Fibroblast of skin of right biceps (primary cell): ENCODE data around the gene S100A8.
"Not testable (repeated sequence)": the region's sequence is repeated elsewhere in the genome, so short reads cannot be mapped to it uniquely, and the experiment has no call there.

Source experiments
- DNase-seq: peaks from one replicate; pipeline ENCODE4 v3.0.0-alpha.2; 2013

Gene S100A8

GRCh38 chr1:153360592-153361479 lies 30.0 kb downstream of the S100A8 start:
- no peak for DNase-seq

- DNase-seq, result no peak
Observed at GRCh38 chr1:153360190-153360589, 30.7 kb downstream of the S100A8 start.

- no peak for DNase-seq
Observed at GRCh38 chr1:153359241-153359640, 31.6 kb downstream of the S100A8 start.

- DNase-seq, result no peak
Observed at GRCh38 chr1:153358691-153358975, 32.2 kb downstream of the S100A8 start.

GRCh38 chr1:153357853-153358690 lies 32.8 kb downstream of the S100A8 start, which contains the start of gene S100A9:
Gene S100A9 (plus strand): TSS chr1:153357854. CDS start chr1:153358284, 430 bp downstream.
- no peak for DNase-seq

- DNase-seq, result no peak
Observed at GRCh38 chr1:153357076-153357852, 33.6 kb downstream of the S100A8 start.

- no peak for DNase-seq
Observed at GRCh38 chr1:153356392-153357075, 34.3 kb downstream of the S100A8 start.

- peak; percentile 38 for DNase-seq
Observed at GRCh38 chr1:153355445-153356071, 35.3 kb downstream of the S100A8 start.

- no peak for DNase-seq
Observed at GRCh38 chr1:153354515-153355193, 36.2 kb downstream of the S100A8 start.

GRCh38 chr1:153353226-153353947 lies 37.5 kb downstream of the S100A8 start:
- DNase-seq, result peak; percentile 7

GRCh38 chr1:153352523-153352922 lies 38.4 kb downstream of the S100A8 start:
- DNase-seq, result peak; percentile 51

- DNase-seq, result no peak
Observed at GRCh38 chr1:153350321-153350957, 40.4 kb downstream of the S100A8 start.

- no peak for DNase-seq
Observed at GRCh38 chr1:153349363-153350320, 41.2 kb downstream of the S100A8 start.

GRCh38 chr1:153348511-153349362 lies 42.1 kb downstream of the S100A8 start, which contains the start of gene PGLYRP4:
Gene PGLYRP4 (minus strand): TSS chr1:153348841. CDS start chr1:153347932, 909 bp downstream.
- DNase-seq, result no peak

GRCh38 chr1:153347856-153348255 lies 43.0 kb downstream of the S100A8 start:
- no peak for DNase-seq

- not testable (repeated sequence) for DNase-seq
Observed at GRCh38 chr1:153347049-153347448, 43.8 kb downstream of the S100A8 start.

- no peak for DNase-seq
Observed at GRCh38 chr1:153346077-153346723, 44.7 kb downstream of the S100A8 start.
